ENCODE results near the gene LINGO3.
"Not testable (repeated sequence)": the region's sequence is repeated elsewhere in the genome, so short reads cannot be mapped to it uniquely, and the experiment has no call there.

GRCh38 chr19:2281265-2282061 is 26.5 kb downstream of the LINGO3 start:
- not testable (repeated sequence) for TF ChIP-seq EP300 (IDR thresholded peaks at IDR 0.05); POLR2A (IDR thresholded peaks at IDR 0.05; ENCODE audit: low read depth)
